Umbilical cord (tissue), 2 donors: ENCODE measurements around the gene CFAP99. TPM values are rescaled to one million over a fixed set of nuclear protein-coding genes. Genes with fewer than 3 reads are reported as not detected.

Experiments
- DNase-seq: peaks from one replicate; pipeline ENCODE4 v3.0.0-alpha.2; 2015; ENCODE audit warnings: low spot score
- total RNA-seq: library from RNA; depleted of rRNA; stranded (reverse); fragments of >200 nt; gene quantifications from one replicate; pipeline ENCODE4 v1.2.3, GENCODE V29; 2014; ENCODE audit warnings: low replicate concordance; ENCODE audit not compliant: insufficient read depth

The CFAP99 gene
- total RNA-seq, 1 donor from 2014 or later, result not detected

DNA sequence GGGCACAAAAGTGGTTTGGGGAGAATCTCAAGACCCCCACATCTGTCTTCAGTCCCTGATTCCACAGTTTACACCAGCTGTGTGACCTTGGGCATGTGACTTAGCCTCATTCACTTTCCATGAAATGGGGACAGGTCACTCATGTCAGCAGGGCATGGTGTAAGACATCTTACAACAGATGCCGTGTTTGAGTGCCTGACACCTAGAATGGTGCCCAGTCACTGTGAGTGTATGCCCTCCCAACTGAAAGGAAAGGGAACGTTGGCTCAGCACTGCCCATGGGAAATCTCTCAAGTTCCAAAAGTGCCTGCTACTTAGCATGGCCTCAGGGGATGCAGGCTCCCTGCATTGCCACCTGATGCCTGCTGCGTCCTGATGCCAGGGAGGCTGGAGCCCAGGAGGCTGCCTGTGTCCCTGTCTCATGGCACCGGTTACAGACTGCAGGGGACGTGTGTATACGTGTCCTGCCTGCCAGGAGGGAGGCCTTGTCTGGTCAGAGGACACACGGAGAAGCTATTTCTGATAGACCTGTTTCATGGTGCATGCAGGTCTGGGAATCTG, 82.4 kb downstream of the CFAP99 start:
- no peak for DNase-seq

DNA sequence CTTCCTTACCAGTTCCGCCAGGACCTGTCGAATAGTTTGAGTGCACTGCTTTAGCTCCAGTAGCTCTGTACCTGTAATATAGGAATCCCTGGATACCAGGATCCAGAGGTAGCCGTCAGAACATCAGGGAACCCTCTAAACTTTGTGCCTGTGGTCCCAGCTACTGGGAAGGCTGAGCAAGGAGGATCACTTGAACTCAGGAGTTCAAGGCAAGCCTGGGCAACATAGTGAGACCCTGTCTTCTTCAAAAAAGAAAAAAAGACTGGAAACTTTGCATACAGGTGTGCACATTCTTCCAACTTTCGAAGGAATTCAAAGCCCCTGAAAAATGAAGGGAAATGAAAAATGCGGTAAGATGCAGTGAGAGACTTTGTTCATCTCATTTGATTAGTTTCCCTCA, 85.1 kb downstream of the CFAP99 start:
- DNase-seq, result no peak

DNA sequence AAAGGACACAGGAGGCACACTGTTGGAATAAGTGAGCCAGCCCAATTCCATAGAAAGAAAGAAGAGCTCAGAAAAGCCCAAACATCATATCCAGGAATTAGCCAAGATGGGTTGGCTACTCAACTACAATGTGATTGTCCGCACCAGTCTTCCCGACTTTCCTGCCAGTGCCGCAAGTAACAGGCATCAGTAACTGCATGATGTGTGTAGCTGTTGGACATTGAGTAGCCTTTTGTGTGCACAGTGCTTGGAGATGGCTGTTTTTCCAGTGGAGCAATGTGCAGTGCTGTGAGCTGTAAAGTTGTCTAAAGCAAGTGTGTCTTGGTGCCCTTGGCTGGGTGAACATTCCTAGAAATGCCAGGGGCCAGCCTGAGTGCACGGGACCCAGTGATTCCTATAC, 88.5 kb downstream of the CFAP99 start:
- no peak for DNase-seq

DNA sequence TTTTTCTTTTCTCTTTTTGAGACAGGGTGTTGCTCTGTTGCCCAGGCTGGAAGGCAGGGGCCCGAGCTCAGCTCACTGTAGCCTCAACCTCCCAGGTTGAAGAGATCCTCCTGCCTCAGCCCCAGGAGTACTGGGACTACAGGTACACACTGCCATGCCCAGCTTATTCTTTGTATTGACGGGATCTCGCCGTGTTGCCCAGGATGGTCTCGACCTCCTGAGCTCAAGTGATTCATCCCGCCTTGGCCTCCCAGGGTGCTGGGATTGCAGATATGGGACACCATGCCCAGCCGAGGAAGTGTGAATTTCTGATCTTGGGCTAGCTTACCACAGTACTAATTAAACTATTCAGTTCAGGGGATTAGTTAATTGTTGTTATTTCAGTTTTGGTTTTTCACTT, 89.1 kb downstream of the CFAP99 start:
- no peak for DNase-seq

DNA sequence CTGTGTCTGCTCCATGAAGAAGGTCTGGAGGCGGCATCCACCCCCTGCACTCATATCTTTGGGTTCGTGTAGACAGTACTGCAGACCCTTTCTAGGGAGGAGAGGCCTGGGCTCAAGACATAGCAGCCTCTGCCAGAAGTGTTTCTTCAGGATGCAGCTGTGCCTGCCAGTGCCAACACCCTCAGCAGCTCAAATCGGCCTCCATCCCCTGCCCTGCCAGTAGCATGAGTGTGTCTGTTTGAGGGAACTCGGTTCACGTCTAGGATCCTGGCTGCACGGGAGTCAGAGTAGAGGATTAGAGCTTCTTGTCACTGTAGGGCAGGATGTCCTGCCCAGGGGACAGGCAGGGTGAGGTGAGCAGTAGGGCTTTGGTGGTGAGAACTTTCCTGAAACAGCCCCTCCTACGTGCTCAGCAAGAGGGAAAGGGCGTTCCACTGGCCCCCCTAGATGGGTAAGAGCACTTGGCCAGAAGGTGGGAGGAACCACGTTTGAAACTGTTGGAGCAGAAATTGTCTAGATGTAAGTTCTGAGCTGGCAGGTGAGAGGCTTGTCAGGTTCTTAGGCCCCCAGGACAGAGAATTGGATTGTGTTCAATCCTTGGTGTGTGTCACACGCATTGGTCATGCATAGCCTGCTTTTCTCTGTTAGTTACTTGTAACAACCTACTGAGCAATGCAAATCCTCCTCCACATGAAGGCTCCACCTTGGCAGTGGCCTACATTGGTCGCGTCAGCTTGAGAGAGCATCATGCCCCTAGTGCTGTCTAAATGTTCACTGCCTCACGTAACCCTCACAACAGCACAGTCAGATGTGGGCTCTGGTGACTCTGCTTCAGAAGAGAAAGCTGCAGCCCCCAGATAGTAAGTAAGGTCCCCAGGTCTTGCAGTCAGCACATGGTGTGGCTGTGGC, 91.8 kb downstream of the CFAP99 start:
- no peak for DNase-seq

DNA sequence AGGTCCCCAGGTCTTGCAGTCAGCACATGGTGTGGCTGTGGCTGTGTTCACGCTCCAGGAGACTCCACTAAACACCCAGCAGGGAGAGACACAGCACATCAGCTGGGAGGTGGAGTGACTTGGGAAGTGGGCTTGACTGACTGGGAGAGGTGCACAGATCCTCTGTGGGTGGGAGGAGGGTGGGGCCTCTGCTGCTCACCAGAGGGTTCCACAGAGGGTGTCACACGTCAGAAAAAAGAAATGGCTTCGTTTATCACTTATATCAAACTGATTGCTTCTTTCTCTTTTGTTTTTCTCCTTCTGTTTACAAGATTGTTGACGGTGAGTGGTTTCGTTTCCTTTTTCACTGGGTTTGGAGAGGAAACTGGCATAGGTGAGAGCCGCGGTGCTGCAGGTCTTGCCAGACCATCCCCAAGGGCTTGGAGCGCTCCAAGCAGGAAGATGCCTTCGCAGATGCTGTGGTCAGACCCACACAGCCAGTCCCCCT, 92.9 kb downstream of the CFAP99 start:
- no peak for DNase-seq

Other genes with a start within 250 kb of the CFAP99 start
- gene HAUS3, start 176.8 kb upstream of the CFAP99 start, total RNA-seq, result 17.1 TPM
- gene POLN, start 176.8 kb upstream of the CFAP99 start, total RNA-seq, result 8.4 TPM
- gene MXD4, start 156.8 kb upstream of the CFAP99 start, total RNA-seq, result 30.1 TPM
- 6.3 TPM for gene ZFYVE28, start 310 bp upstream of the CFAP99 start, total RNA-seq
- gene RNF4, start 50.2 kb downstream of the CFAP99 start, total RNA-seq, result 40.7 TPM
- 23.4 TPM for gene FAM193A, start 117.7 kb downstream of the CFAP99 start, total RNA-seq